DND-41 (cell line): ENCODE measurements around the gene MANF.

ENCODE experiments used
- CTCF ChIP-seq: IDR thresholded peaks from 2 replicates; pipeline ENCODE4 v1.5.1; 2012; ENCODE audit warnings: borderline replicate concordance, low read length, moderate library complexity, mild to moderate bottlenecking; ENCODE audit not compliant: poor library complexity, severe bottlenecking; ENCODE audit errors: extremely low read depth
- EZH2 ChIP-seq: IDR thresholded peaks from 3 replicates; pipeline ENCODE4 v1.6.1; 2012; ENCODE audit warnings: borderline replicate concordance, low read depth, mild to moderate bottlenecking, moderate library complexity, low read length, inconsistent platforms; ENCODE audit not compliant: severe bottlenecking

- TF ChIP-seq CTCF (no peak), EZH2 (no peak)
Measured at GRCh38 chr3:51355891-51356578, 29.1 kb upstream of the MANF start.
